Measurements from ENCODE around the gene SLC16A2. TPM values are rescaled to one million over a fixed set of nuclear protein-coding genes. Genes with fewer than 3 reads are reported as not detected.

Gene SLC16A2
- polyA plus RNA-seq, 1 of the 3 experiments (the other 2 are of a cell fraction): 10.9 TPM

- TF ChIP-seq RAD21 (IDR thresholded peaks at IDR 0.05; ENCODE audit: low read length) (peak; percentile 81), RFX5 (IDR thresholded peaks at IDR 0.05; ENCODE audit: low read length) (no peak)
These were observed 37.7 kb upstream of the SLC16A2 start (continued) for GRCh38 chrX:74383611-74384010.

GRCh38 chrX:74389016-74389722, 32.1 kb upstream of the SLC16A2 start:
- Histone ChIP-seq H3K4me3 (ENCODE audit: low read depth in 2 of 2, low read length in 1 of 2) (no peak overlapping the region), H3K4me1 (ENCODE audit: control insufficient read depth in 1 of 2, insufficient read depth in 2 of 2, low read depth in 1 of 2, low read length in 1 of 2) (no peaks in the 10 kb centered on the region), H2AFZ (ENCODE audit: low read depth) (no peak overlapping the region), H3K9me2 (no peaks in the 10 kb centered on the region), H3F3A (replicated peaks; ENCODE audit: insufficient read depth) (no peaks in the 10 kb centered on the region), H3K9me3 (no peaks in the 10 kb centered on the region), H3K4me2 (no peak overlapping the region), H3K27me3 (ENCODE audit: insufficient read depth) (no peaks in the 10 kb centered on the region; the same call in none of the 2 replicates), H3K9ac (no peak overlapping the region), H3K79me2 (ENCODE audit: insufficient read depth) (no peaks in the 10 kb centered on the region), H4K20me1 (ENCODE audit: insufficient read depth) (no peaks in the 10 kb centered on the region), H3K36me3 (replicated peaks in 1 of 2; ENCODE audit: control insufficient read depth in 1 of 2, insufficient read depth in 2 of 2, low read length in 1 of 2) (no peaks in the 10 kb centered on the region), H3K27ac (ENCODE audit: low read depth in 2 of 2, low read length in 1 of 2) (no peak overlapping the region)
- no peak for TF ChIP-seq RCOR1 (IDR thresholded peaks at IDR 0.05; ENCODE audit: low read length)
- TF ChIP-seq NRF1 (IDR thresholded peaks at IDR 0.05; ENCODE audit: low read depth, low read length): no peak
- no peak for TF ChIP-seq ELF1 (IDR thresholded peaks at IDR 0.05)
- no peak for TF ChIP-seq RFX5 (IDR thresholded peaks at IDR 0.05; ENCODE audit: low read length)
- no peak for TF ChIP-seq RAD21 (IDR thresholded peaks at IDR 0.05; ENCODE audit: low read length)
- TF ChIP-seq FOSL2 (IDR thresholded peaks at IDR 0.05; ENCODE audit: borderline replicate concordance, low read depth): no peak
- TF ChIP-seq SIN3A (IDR thresholded peaks at IDR 0.05; ENCODE audit: borderline replicate concordance, low read depth, low read length): no peak
- TF ChIP-seq TCF12 (IDR thresholded peaks at IDR 0.05): no peak
- TF ChIP-seq ZBTB33 (IDR thresholded peaks at IDR 0.05; ENCODE audit: borderline replicate concordance, low read depth): no peak
- no peak for TF ChIP-seq YY1 (IDR thresholded peaks at IDR 0.05; ENCODE audit: low read depth)
- no peak for TF ChIP-seq PBX3 (IDR thresholded peaks at IDR 0.05)
- no peak for TF ChIP-seq GABPA (IDR thresholded peaks at IDR 0.05; ENCODE audit: low read depth)
- no peak for TF ChIP-seq NFIC (IDR thresholded peaks at IDR 0.05; ENCODE audit: borderline replicate concordance)
- no peak for TF ChIP-seq IRF3 (IDR thresholded peaks at IDR 0.05; ENCODE audit: low read depth, low read length)
- ChIA-PET POLR2A (no interaction called here), CTCF (no interaction called here)
- WGBS (ENCODE audit: low lambda C conversion rate): 6% methylated on average over 2 of the region's 2 CpGs
- no peak for DNase-seq
